Lung (tissue), 12 donors: Measurements from ENCODE around the gene AAMP. TPM values are rescaled to one million over a fixed set of nuclear protein-coding genes. Genes with fewer than 3 reads are reported as not detected.
"Not testable (repeated sequence)": the region's sequence is repeated elsewhere in the genome, so short reads cannot be mapped to it uniquely, and the experiment has no call there.

Experiments used
- ATAC-seq: fragments of 200-7000 bp; cut with Tn5 transposase; one replicate; pipeline ENCODE4 v1.9.1; 2020; ENCODE audit warnings: moderate number of reproducible peaks; ENCODE audit not compliant: insufficient read depth, low FRiP score
- DNase-seq, 3 donors: peaks; one replicate each; pipeline ENCODE4 v3.0.0-alpha.2; 2013 to 2017
- H3K27ac ChIP-seq, 2 donors: one replicate each; pipeline ENCODE4 v1.5.1; 2013; ENCODE audit warnings: mild to moderate bottlenecking in 2 of 2, moderate library complexity in 2 of 2, control low read depth in 1 of 2, inconsistent platforms in 1 of 2, low read depth in 1 of 2, low read length in 1 of 2
- H3K27me3 ChIP-seq, 3 donors: one replicate each; pipeline ENCODE4 v1.5.1; 2013; ENCODE audit warnings: low read length in 2 of 3; ENCODE audit not compliant: control insufficient read depth in 3 of 3, insufficient read depth in 3 of 3
- H3K36me3 ChIP-seq, 4 donors: one replicate each; pipeline ENCODE4 v1.5.1; 2013; ENCODE audit warnings: low read length in 4 of 4, mild to moderate bottlenecking in 1 of 4, moderate library complexity in 1 of 4; ENCODE audit not compliant: control insufficient read depth in 4 of 4, insufficient read depth in 4 of 4
- H3K4me1 ChIP-seq, 5 donors: one replicate each; pipeline ENCODE4 v1.5.1; 2013; ENCODE audit warnings: low read length in 5 of 5, mild to moderate bottlenecking in 2 of 5, moderate library complexity in 1 of 5; ENCODE audit not compliant: control insufficient read depth in 5 of 5, insufficient read depth in 5 of 5
- H3K4me3 ChIP-seq: one replicate; pipeline ENCODE4 v1.5.1; 2013; ENCODE audit warnings: mild to moderate bottlenecking, control low read depth, moderate library complexity
- H3K9ac ChIP-seq, 2 donors: one replicate each; pipeline ENCODE4 v1.5.1; 2013; ENCODE audit warnings: low read length in 2 of 2, control low read depth in 1 of 2; ENCODE audit not compliant: insufficient read depth in 1 of 2
- H3K9me3 ChIP-seq, 4 donors: one replicate each; pipeline ENCODE4 v1.5.1; 2013; ENCODE audit warnings: low read length in 3 of 4, mild to moderate bottlenecking in 1 of 4, moderate library complexity in 1 of 4; ENCODE audit not compliant: control insufficient read depth in 4 of 4, insufficient read depth in 3 of 4
- CTCF ChIP-seq: IDR thresholded peaks from 2 replicates; pipeline ENCODE4 v1.5.1; 2012; ENCODE audit warnings: mild to moderate bottlenecking; ENCODE audit errors: control extremely low read depth, extremely low read depth
- WGBS, 2 donors: extraction: QIAGEN DNeasy Blood & Tissue Kit; methylation state at CpG; one replicate each; pipeline ENCODE4 v1.1.7; 2013; 5-methylcytosine and 5-hydroxymethylcytosine counted together
- polyA plus RNA-seq, 2 donors: library from polyadenylated mRNA; stranded (reverse); fragments of 200-250 nt; gene quantifications; one replicate each; pipeline ENCODE4 v1.2.1, GENCODE V29; 2013
- total RNA-seq, 2 donors: library from RNA; depleted of rRNA in 1 of 2; stranded (reverse); fragments of >200 nt in 1 of 2; gene quantifications; one replicate each; pipeline ENCODE4 v1.2.1, GENCODE V29; 2014 to 2021
- donor health status: control.
- donor health status: control.
- donor health status: Bipolar disorder and iron deficiency.
- donor health status: healthy.
- donor health status: DM: yes; HTN: yes; CAD: no.

Gene AAMP
- total and polyA plus RNA-seq, 4 donors = 62.0 to 193 (median 78.5) TPM

GRCh38 chr2:218317303-218317630, 47.3 kb upstream of the AAMP start:
- Histone ChIP-seq H3K27ac (peak overlapping the region in 1 of 2 donors; percentile 83), H3K4me1 (peaks cover 0 to 11% (median 4%) of the 10 kb centered on the region in 5 donors), H3K9ac (no peak overlapping the region), H3K9me3 (no peaks in the 10 kb centered on the region), H3K4me3 (no peak overlapping the region), H3K27me3 (no peaks in the 10 kb centered on the region), H3K36me3 (no peaks in the 10 kb centered on the region)
- WGBS, 2 donors = 75 to 100% methylated on average over 1 of the region's 1 CpG
- ATAC-seq = no peak
- DNase-seq = no peak
- no peak for TF ChIP-seq CTCF

GRCh38 chr2:218315397-218315796, 45.5 kb upstream of the AAMP start:
- Histone ChIP-seq H3K27ac (no peak overlapping the region), H3K36me3 (no peaks in the 10 kb centered on the region), H3K4me3 (no peak overlapping the region), H3K9me3 (no peaks in the 10 kb centered on the region), H3K9ac (no peak overlapping the region), H3K27me3 (no peaks in the 10 kb centered on the region), H3K4me1 (peaks cover 0 to 13% (median 6%) of the 10 kb centered on the region in 5 donors)
- no peak for TF ChIP-seq CTCF
- ATAC-seq (no peak), DNase-seq (no peak)
- WGBS, 2 donors = 86 to 93% methylated on average over 8 of the region's 8 CpGs

- H3K4me3 ChIP-seq, H3K9me3 ChIP-seq, H3K36me3 ChIP-seq, DNase-seq, H3K27me3 ChIP-seq, H3K9ac ChIP-seq, ATAC-seq: not testable (repeated sequence)
- 94 to 96% methylated on average over 4 of the region's 4 CpGs for WGBS, 2 donors
- Histone ChIP-seq H3K27ac (peak overlapping the region in 1 of 2 donors; percentile 59), H3K4me1 (peaks cover 0 to 13% (median 6%) of the 10 kb centered on the region in 5 donors)
These were observed 44.8 kb upstream of the AAMP start for GRCh38 chr2:218314764-218315163.

GRCh38 chr2:218313356-218313755, 43.4 kb upstream of the AAMP start:
- DNase-seq = no peak
- Histone ChIP-seq H3K4me3 (no peak overlapping the region), H3K27me3 (no peaks in the 10 kb centered on the region), H3K9me3 (no peaks in the 10 kb centered on the region), H3K9ac (no peak overlapping the region), H3K27ac (peak overlapping the region in 1 of 2 donors; percentile 67), H3K36me3 (no peaks in the 10 kb centered on the region), H3K4me1 (peaks cover 0 to 13% (median 6%) of the 10 kb centered on the region in 5 donors)
- ATAC-seq = no peak
- 65 to 74% methylated on average over 1 of the region's 1 CpG for WGBS, 2 donors
- no peak for TF ChIP-seq CTCF
